ENCODE results near the gene MFAP3. TPM values are rescaled to one million over a fixed set of nuclear protein-coding genes. Genes with fewer than 3 reads are reported as not detected.
"Not testable (repeated sequence)": the region's sequence is repeated elsewhere in the genome, so short reads cannot be mapped to it uniquely, and the experiment has no call there.

Gene MFAP3
- total RNA-seq, 1 donor from 2014 or later, result 41.5 TPM

DNA sequence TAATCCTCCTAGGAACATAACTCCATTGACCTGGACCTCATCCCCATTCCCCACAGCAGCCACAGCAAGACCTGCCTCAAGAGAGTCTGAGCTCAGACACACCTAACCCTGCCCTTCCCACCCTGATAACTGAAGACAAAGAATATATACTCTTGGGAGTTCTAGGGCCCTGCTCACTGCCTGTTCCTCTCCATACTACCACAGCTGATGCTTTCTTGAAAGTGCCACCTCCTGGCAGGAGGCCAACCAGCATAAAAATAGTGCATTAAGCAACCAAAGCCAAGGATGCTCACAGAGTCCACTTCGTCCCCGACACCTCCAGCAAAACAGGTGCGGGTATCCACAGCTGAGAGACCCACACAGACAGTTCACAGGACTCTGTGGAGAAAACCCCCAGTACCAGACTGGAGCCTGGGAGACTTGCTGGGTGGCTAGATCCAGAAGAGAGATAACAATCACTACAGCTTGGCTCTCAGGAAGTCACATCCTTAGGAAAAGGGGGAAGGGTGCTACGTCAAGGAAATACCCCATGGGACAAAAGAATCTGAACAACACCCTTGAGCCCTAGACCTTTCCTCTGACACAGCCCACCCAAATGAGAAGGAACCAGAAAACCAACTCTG lies 23.6 kb upstream of the MFAP3 start:
- Mint-ChIP-seq H3K36me3 (peaks cover 62% of the 10 kb centered on the region), H3K4me1 (no peaks in the 10 kb centered on the region), H3K27me3 (ENCODE audit: low read depth) (no peaks in the 10 kb centered on the region), H3K4me3 (no peak overlapping the region), H3K27ac (no peak overlapping the region), H3K9me3 (peaks cover 30% of the 10 kb centered on the region)
- no peak for DNase-seq (ENCODE audit: low spot score in 2 of 2, unreplicated experiment in 2 of 2)
- TF ChIP-seq, protein P1, sequence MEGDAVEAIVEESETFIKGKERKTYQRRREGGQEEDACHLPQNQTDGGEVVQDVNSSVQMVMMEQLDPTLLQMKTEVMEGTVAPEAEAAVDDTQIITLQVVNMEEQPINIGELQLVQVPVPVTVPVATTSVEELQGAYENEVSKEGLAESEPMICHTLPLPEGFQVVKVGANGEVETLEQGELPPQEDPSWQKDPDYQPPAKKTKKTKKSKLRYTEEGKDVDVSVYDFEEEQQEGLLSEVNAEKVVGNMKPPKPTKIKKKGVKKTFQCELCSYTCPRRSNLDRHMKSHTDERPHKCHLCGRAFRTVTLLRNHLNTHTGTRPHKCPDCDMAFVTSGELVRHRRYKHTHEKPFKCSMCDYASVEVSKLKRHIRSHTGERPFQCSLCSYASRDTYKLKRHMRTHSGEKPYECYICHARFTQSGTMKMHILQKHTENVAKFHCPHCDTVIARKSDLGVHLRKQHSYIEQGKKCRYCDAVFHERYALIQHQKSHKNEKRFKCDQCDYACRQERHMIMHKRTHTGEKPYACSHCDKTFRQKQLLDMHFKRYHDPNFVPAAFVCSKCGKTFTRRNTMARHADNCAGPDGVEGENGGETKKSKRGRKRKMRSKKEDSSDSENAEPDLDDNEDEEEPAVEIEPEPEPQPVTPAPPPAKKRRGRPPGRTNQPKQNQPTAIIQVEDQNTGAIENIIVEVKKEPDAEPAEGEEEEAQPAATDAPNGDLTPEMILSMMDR (IDR thresholded peaks at IDR 0.05; ENCODE audit: unreplicated experiment), result no peak

DNA sequence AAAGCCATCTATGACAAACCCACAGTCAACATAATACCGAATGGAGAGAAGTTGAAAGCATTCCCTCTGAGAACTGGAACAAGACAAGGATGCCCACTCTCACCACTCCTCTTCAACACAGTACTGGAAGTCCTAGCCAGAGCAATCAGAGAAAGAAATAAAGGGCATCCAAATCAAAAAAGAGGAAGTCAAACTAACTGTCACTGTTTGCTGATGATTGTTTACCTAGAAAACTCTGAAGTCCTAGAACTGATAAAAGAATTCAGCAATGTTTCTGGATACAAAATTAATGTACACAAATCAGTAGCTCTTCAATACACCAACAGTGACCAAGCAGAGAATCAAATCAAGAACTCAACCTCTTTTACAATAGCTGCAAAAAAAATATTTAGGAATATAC lies 19.8 kb upstream of the MFAP3 start:
- DNase-seq (ENCODE audit: low spot score in 2 of 2, unreplicated experiment in 2 of 2); H3K27me3 Mint-ChIP-seq (ENCODE audit: low read depth); H3K4me3 Mint-ChIP-seq; H3K27ac Mint-ChIP-seq; H3K4me1 Mint-ChIP-seq: not testable (repeated sequence)
- peaks cover 38% of the 10 kb centered on the region for H3K9me3 Mint-ChIP-seq
- H3K36me3 Mint-ChIP-seq, result peaks cover 88% of the 10 kb centered on the region

DNA sequence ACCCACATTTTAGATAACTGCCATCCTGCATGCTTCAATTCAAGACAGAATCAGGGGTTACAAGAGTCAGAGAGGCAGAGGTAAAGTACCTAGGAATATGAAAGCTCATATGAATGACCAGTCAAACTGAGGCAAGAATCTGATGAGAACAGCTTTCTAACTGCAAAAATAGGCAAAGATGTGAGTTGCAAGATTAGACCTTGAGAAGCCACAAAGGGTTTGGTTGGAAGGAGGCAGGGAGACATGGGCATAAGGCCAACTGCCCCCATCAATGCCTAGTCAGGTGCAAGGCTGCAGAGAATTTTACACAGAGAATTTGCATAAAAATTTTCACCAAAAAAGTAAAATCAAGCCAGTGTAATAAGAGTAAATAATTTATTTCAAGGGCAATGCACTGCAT lies 12.8 kb upstream of the MFAP3 start:
- DNase-seq (ENCODE audit: low spot score in 2 of 2, unreplicated experiment in 2 of 2), result no peak
- Mint-ChIP-seq H3K27ac (no peak overlapping the region), H3K4me1 (no peaks in the 10 kb centered on the region), H3K9me3 (peaks cover 3% of the 10 kb centered on the region), H3K27me3 (ENCODE audit: low read depth) (no peaks in the 10 kb centered on the region), H3K36me3 (peaks cover 34% of the 10 kb centered on the region), H3K4me3 (no peak overlapping the region)
- TF ChIP-seq, protein P1 (IDR thresholded peaks at IDR 0.05; ENCODE audit: unreplicated experiment), result no peak

DNA sequence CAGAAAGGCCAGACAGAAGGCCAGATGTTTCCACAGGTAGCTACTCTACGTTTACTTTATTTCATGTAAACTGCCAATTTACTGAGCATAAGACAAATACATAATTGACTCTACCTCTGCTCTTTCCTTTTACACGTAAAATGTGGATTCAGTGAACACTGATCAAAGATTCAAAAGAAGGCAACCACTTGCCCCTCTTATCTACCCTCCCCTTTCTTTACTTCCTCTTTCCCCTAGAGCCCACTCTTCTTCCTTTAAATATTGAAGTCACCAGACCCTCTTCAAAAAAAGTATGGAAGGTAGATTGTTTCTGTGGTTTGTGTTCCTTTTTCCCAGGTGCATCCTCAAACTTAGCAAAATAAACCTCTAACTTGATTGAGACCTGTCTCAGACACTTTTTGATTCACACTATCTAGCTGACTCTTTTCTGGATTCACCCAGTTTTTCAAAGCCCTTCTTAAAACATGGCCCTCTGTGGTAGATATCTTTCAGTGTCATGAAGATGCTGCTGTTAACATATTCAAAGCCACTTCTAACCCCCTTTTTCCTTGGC lies 6.8 kb upstream of the MFAP3 start:
- H3K36me3 Mint-ChIP-seq, result peaks cover 8% of the 10 kb centered on the region
- no peaks in the 10 kb centered on the region for H3K9me3 Mint-ChIP-seq
- H3K27me3 Mint-ChIP-seq (ENCODE audit: low read depth), result no peaks in the 10 kb centered on the region
- no peak overlapping the region for H3K4me3 Mint-ChIP-seq
- no peak for DNase-seq (ENCODE audit: low spot score in 2 of 2, unreplicated experiment in 2 of 2)
- H3K4me1 Mint-ChIP-seq, result peaks cover 1% of the 10 kb centered on the region
- TF ChIP-seq, protein P1 (IDR thresholded peaks at IDR 0.05; ENCODE audit: unreplicated experiment), result no peak
- H3K27ac Mint-ChIP-seq, result no peak overlapping the region

DNA sequence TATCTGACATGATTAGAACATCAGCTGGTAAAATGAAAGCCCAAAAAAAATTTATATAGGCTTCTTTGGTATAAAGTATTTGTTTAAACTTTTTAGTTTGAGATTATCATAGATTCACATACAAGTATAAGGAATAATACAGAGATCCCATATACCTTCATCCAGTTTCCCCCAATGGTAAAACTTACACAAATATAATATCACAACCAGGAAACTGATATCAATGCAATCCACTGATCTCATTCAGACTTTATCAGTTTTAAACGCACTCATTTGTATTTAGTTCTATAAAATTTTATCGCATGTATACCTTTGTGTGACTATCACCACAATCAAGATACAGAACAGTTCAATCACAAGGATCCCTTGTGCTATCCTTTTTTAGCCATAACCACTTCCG lies 3.8 kb upstream of the MFAP3 start:
- Mint-ChIP-seq H3K36me3 (peaks cover 3% of the 10 kb centered on the region), H3K4me3 (no peak overlapping the region), H3K27ac (no peak overlapping the region), H3K9me3 (no peaks in the 10 kb centered on the region), H3K4me1 (peaks cover 19% of the 10 kb centered on the region), H3K27me3 (ENCODE audit: low read depth) (no peaks in the 10 kb centered on the region)
- no peak for DNase-seq (ENCODE audit: low spot score in 2 of 2, unreplicated experiment in 2 of 2)
- TF ChIP-seq, protein P1 (IDR thresholded peaks at IDR 0.05; ENCODE audit: unreplicated experiment), result no peak

DNA sequence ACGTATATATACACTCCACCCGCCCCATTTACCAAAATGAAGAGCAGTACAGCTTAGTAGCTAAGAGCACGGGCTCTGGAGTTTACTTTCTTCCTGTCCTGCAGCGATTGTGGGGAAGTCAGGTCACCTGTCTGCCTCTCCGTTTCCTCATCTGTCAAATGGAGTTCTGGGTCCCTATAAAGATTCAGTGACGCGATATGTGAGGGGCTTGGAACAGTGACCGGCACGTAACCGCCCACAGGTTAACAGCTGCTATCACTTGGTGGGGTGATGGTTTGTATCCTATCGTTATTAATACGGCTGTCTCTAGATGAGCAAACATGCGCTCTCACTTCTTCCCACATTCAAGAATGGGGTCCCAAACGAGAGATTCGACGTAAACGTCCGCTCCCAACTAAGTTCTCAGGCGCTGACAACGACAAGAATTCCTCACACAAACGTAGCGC lies 483 bp upstream of the MFAP3 start:
- Mint-ChIP-seq H3K36me3 (no peaks in the 10 kb centered on the region), H3K27ac (peak overlapping the region; percentile 95), H3K9me3 (no peaks in the 10 kb centered on the region), H3K4me3 (peak overlapping the region; percentile 94), H3K27me3 (ENCODE audit: low read depth) (no peaks in the 10 kb centered on the region), H3K4me1 (peaks cover 19% of the 10 kb centered on the region)
- DNase-seq (ENCODE audit: low spot score in 2 of 2, unreplicated experiment in 2 of 2), result no peak
- TF ChIP-seq, protein P1 (IDR thresholded peaks at IDR 0.05; ENCODE audit: unreplicated experiment), result no peak

Data from mesothelial cell of epicardium (in vitro differentiated cells).